DOHH2 (cell line): ENCODE data around the gene DOCK4.

Experiments
- CTCF ChIP-seq: fragments of 200-600 bp; sonication (generic); IDR thresholded peaks from one replicate; pipeline ENCODE4 v1.5.1; 2014; ENCODE audit warnings: antibody characterized with exemption, mild to moderate bottlenecking, low read depth, low read length; ENCODE audit not compliant: poor library complexity, severe bottlenecking
- EZH2phosphoT487 ChIP-seq: fragments of 200-600 bp; sonication (generic); IDR thresholded peaks from 2 replicates; pipeline ENCODE4 v1.6.1; 2017; ENCODE audit warnings: borderline replicate concordance, mild to moderate bottlenecking, antibody characterized with exemption, low read length, moderate library complexity, mixed read lengths

- TF ChIP-seq CTCF: no peak
- TF ChIP-seq EZH2phosphoT487: no peak
Observed at GRCh38 chr7:112248598-112248997, 42.4 kb upstream of the DOCK4 start.
